ENCODE results near the gene UST.

UST gene

DNA sequence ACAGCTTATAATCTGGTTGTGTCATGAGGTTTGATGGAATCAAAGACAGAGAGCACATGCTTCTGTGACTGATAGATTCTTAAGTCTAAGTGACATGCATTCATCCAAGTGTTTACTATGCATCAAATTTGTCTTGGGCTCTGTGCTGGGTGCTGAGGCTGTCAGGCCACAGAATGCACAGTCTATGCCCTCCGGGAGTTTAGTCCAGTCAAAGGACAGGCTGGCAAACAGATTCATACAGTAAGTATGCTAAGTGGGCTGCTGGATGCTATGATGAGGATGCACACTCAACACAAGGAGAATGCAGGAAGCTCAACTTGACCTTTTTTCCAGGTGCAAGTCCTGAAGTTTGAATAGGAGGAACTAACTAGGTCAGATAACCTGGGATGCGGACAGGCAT, 146.7 kb downstream of the UST start:
- no peak for DNase-seq (ENCODE audit: low spot score)
- in situ Hi-C loops (cut with MboI; ENCODE audit: low sequenced_read_pairs, unreplicated experiment): no loop called here
- TF ChIP-seq, protein P1, sequence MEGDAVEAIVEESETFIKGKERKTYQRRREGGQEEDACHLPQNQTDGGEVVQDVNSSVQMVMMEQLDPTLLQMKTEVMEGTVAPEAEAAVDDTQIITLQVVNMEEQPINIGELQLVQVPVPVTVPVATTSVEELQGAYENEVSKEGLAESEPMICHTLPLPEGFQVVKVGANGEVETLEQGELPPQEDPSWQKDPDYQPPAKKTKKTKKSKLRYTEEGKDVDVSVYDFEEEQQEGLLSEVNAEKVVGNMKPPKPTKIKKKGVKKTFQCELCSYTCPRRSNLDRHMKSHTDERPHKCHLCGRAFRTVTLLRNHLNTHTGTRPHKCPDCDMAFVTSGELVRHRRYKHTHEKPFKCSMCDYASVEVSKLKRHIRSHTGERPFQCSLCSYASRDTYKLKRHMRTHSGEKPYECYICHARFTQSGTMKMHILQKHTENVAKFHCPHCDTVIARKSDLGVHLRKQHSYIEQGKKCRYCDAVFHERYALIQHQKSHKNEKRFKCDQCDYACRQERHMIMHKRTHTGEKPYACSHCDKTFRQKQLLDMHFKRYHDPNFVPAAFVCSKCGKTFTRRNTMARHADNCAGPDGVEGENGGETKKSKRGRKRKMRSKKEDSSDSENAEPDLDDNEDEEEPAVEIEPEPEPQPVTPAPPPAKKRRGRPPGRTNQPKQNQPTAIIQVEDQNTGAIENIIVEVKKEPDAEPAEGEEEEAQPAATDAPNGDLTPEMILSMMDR (IDR thresholded peaks at IDR 0.05; ENCODE audit: borderline replicate concordance, control extremely low read depth, extremely low read depth, insufficient read depth, missing control alignments): no peak

- in situ Hi-C loops (cut with MboI; ENCODE audit: low sequenced_read_pairs, unreplicated experiment): no loop called here
- no peak for DNase-seq (ENCODE audit: low spot score)
These were observed 151.7 kb downstream of the UST start for GRCh38 chr6:148898376-148899014.

DNA sequence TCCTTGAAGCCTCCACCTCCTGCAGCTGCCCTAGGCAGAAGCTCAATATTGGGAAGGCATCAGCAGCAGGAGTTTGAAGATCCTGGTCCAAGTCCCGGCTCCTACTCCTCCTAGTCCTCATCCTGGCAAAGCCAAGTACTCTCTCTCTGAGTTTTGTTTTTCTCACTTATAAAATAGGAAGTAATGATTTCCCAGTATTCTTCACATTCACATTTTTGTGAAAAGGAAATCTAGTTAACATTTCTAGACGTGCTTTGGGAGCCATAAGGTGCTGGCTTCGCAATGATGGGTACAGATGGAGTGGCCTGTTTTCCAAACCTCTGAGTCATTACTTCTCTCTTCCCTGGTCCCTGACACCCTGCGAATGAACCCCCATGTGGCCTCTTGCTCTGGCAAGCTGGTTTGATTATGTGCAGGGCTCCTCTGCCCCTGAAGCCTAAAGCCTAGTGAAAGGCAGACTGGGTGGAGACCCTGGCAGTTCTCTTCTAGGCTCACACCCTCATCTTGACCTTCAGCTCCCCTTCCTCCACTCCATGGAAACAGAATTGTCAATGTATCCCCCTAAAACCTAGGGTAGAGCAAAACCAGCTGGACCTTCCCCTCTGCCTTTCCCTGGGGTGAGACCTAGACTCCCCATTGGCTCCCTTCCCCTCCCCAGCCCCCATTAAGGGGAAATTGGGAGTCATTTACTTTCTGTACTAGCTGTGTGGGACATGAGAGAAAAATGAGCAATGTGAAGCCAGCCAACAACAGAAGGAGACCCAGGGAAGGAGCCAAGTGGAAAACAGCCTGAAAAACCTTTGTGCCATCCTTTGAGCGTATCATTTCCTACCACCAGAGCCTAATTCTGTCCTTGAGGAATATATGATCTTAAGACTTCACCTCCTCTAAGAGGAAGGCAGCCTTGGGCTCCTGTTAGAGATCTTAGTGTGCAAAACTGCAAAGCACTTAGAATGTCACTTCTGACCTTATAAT, 158.4 kb downstream of the UST start:
- in situ Hi-C loops (cut with MboI; ENCODE audit: low sequenced_read_pairs, unreplicated experiment): no loop called here

More at GRCh38 chr6:148898376-148899014, 151.7 kb downstream of the UST start:
- TF ChIP-seq, protein P1 (IDR thresholded peaks at IDR 0.05; ENCODE audit: borderline replicate concordance, control extremely low read depth, extremely low read depth, insufficient read depth, missing control alignments): no peak

DNA sequence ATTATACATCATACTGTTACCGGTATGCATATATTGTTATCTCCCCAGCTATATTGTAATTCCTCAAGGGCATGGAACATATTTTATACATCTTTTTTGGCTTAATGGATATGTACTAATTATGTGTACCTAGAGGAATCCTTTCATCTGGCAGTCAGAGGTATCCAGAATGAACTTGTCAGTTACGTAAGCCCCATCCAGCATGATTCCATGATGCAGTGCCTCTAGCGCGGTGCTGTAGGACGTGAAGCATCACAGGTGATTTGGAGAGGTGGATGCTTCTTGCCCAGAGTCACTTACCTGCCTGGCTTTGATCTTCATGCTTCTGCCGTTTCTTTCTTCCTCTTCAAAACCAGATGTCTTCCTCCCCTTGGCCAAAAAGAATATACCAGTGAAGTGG, 159.1 kb downstream of the UST start:
- TF ChIP-seq, protein P1 (IDR thresholded peaks at IDR 0.05; ENCODE audit: borderline replicate concordance, control extremely low read depth, extremely low read depth, insufficient read depth, missing control alignments): no peak
- DNase-seq (ENCODE audit: low spot score): no peak
- in situ Hi-C loops (cut with MboI; ENCODE audit: low sequenced_read_pairs, unreplicated experiment): no loop called here

More for the DNA sequence above, 158.4 kb downstream of the UST start:
- TF ChIP-seq, protein P1 (IDR thresholded peaks at IDR 0.05; ENCODE audit: borderline replicate concordance, control extremely low read depth, extremely low read depth, insufficient read depth, missing control alignments): no peak
- no peak for DNase-seq (ENCODE audit: low spot score)

- no peak for DNase-seq (ENCODE audit: low spot score)
- in situ Hi-C loops (cut with MboI; ENCODE audit: low sequenced_read_pairs, unreplicated experiment): no loop called here
- TF ChIP-seq, protein P1 (IDR thresholded peaks at IDR 0.05; ENCODE audit: borderline replicate concordance, control extremely low read depth, extremely low read depth, insufficient read depth, missing control alignments): no peak
These were observed 159.6 kb downstream of the UST start for GRCh38 chr6:148906386-148906785.

DNA sequence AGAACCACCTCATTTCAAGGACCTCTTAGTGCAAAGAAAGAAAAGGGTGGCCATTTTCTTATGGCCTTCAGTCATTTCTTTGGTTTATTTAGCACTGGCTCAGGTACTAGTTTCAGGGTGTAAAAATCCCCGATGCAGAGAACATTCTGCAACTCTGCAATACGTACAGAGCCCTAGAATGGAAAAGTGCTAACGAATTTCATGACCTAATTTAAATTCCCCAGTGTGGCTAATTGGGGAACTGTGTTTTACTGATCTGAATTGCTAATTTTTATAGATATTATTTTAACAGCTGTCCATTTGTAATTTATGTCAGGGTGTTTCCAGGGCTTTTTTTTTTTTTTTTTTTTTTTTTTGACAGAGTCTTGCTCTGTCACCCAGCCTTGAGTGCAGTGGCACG, 160.7 kb downstream of the UST start:
- TF ChIP-seq, protein P1 (IDR thresholded peaks at IDR 0.05; ENCODE audit: borderline replicate concordance, control extremely low read depth, extremely low read depth, insufficient read depth, missing control alignments): no peak

More for the DNA sequence above, 160.7 kb downstream of the UST start:
- DNase-seq (ENCODE audit: low spot score): peak; percentile 52
- in situ Hi-C loops (cut with MboI; ENCODE audit: low sequenced_read_pairs, unreplicated experiment): no loop called here
